Activated CD8-positive, alpha-beta memory T cell treated with anti-CD3 and anti-CD28 coated beads, Interleukin-2, amount 50 U/mL, for 4 hours (primary cell): Measurements from ENCODE around the gene SMARCA4.
"Not testable (repeated sequence)": the region's sequence is repeated elsewhere in the genome, so short reads cannot be mapped to it uniquely, and the experiment has no call there.

Source experiments
- DNase-seq: peaks from one replicate; pipeline ENCODE4 v3.0.0-alpha.2; 2020

Gene SMARCA4

GRCh38 chr19:10929402-10929794 lies 31.4 kb upstream of the SMARCA4 start:
- peak; percentile 16 for DNase-seq

- no peak for DNase-seq
Measured at GRCh38 chr19:10935371-10936059, 25.3 kb upstream of the SMARCA4 start.

GRCh38 chr19:10936661-10937084 lies 24.2 kb upstream of the SMARCA4 start:
- DNase-seq, result no peak

DNA sequence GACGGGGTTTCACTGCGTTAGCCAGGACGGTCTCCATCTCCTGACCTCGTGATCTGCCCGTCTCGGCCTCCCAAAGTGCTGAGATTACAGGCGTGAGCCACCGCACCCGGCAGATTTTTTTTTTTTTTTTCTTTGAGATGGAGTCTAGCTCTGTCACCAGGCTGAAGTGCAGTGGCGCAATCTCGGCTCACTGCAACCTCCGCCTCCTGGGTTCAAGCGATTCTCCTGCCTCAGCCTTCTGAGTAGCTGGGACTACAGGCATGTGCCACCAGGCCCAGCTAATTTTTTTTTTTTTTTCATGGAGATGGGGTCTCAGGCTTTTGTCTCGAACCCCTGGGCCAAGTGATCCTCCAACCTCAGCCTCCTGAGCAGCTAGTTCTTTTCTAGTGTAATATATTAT lies 19.2 kb upstream of the SMARCA4 start:
- not testable (repeated sequence) for DNase-seq

DNA sequence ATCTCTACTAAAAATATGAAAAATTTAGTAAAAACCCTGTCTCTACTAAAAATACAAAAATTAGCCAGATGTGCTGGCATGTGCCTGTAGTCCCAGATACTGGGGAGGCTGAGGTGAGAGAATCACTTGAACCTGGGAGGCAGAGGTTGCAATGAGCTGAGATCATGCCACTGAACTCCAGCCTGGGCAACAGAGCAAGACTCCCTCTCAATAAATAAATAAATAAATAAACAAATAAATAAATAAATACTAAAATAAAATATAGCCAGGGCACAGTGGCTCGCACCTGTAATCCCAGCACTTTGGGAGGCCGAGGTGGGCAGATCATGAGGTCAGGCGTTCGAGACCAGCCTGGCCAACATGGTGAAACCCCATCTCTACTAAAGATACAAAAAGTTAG lies 17.4 kb upstream of the SMARCA4 start:
- not testable (repeated sequence) for DNase-seq

DNA sequence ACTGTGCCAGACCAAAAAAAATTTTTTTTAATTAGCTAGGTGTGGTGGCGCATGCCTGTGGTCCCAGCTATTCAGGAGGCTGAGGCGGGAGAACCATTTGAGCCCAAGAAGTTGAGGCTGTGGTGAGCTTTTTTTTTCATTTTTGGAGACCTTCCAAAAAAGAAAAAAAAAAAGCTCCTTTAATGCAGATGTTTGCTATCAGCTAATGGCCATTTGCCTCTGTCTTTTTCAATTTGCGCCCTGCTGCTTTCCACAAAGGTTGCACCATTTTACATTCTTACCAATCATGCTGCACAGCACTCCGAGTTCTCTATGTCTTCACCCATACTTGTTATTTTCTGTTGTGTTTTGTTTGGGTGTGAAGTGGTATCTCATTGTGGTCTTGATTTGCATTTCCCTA lies 15.6 kb upstream of the SMARCA4 start:
- no peak for DNase-seq

- no peak for DNase-seq
Measured at GRCh38 chr19:10946958-10947657, 13.7 kb upstream of the SMARCA4 start.

DNA sequence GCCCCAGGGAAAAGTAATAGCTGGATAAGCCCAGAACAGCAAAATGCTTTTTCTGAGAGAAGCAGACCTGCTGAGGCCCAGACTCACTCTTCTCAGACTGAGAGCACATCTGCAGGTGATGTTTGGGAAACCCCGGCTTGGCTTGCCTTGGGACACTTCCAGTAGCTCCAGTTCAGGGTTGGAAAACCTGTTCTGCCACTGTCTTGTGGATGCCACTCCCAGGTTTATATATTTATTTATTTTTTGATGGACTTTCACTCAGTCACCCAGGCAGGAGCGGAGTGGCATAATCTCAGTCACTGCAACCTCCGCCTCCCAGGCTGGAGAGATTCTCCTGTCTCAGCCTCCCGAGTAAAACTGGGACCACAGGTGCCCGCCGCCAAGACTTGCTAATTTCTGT lies 8.0 kb upstream of the SMARCA4 start:
- no peak for DNase-seq

GRCh38 chr19:10959277-10959968 lies 1.4 kb upstream of the SMARCA4 start:
- not testable (repeated sequence) for DNase-seq

- DNase-seq, result no peak
Measured at GRCh38 chr19:10961073-10961860, 437 bp downstream of the SMARCA4 start.

DNA sequence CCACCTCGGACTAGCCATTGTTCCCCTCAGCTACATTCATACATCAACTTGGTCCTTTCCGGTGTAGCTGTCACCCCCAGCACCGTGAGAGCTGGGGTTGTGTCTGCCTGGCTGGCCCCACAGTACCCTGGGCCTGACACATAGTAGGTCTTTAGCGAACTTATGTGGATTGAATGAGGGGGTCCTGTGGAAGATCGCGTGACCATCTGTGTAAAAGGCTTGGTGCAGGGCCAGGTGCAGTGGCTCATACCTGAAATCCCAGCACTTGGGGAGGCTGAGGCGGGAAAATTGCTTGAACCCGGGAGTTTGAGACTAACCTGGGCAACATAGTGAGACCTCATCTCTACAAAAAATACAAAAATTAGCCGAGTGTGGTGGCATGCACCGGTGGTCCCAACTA lies 2.0 kb downstream of the SMARCA4 start:
- no peak for DNase-seq

DNA sequence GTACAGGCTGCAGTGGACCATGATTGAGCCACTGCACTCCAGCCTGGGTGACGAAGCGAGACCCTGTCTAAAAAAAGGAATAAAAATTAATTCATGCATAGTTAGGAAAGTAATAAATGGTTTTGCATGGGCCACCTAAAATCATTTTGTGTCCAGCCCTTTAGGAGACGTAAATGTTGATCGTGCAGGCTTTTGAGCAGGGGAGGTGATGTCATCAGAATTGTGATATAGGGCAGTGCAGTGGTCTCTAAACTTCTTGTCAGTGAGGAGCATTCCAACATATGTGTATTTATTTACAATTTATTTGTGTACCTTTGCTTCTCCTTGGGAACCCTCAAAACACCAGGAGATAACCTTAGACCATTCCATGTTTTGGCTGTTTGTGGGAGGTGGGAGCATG lies 3.0 kb downstream of the SMARCA4 start:
- no peak for DNase-seq

- DNase-seq, result no peak
Measured at GRCh38 chr19:10964903-10965302, 4.1 kb downstream of the SMARCA4 start.

GRCh38 chr19:10965398-10965797 lies 4.6 kb downstream of the SMARCA4 start:
- no peak for DNase-seq

- DNase-seq, result no peak
Measured at GRCh38 chr19:10966809-10967208, 6.0 kb downstream of the SMARCA4 start.

DNA sequence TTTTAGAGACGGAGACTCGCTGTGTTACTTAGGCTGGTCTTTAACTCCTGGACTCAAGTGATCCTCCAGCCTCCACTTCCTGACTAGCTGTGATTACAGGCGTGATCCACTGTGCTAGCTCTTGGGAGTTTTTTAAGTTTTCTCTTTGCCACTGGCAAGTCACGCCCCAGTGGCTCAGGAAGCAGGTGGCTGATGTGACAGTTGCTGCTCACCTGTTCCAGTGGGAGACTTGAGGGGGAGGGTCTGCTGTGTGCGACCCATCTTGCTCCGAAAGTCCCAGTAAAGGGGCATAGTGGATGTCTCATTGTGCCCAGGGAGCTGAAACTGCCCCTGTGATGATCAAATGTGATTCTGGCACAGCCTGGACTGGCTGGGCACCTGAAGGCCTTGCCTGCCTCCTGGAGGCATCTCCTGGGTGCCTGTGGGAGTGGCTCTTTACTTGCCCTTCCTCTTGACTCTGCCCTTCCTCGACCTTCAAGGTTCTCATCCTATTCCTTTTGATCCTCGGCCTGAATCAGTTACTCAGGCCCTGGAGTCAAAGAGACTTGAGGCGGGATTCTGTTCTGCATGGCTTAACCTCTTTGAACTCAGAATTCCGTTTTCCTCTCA lies 7.8 kb downstream of the SMARCA4 start:
- no peak for DNase-seq

- no peak for DNase-seq
Measured at GRCh38 chr19:10971107-10971726, 10.4 kb downstream of the SMARCA4 start.

DNA sequence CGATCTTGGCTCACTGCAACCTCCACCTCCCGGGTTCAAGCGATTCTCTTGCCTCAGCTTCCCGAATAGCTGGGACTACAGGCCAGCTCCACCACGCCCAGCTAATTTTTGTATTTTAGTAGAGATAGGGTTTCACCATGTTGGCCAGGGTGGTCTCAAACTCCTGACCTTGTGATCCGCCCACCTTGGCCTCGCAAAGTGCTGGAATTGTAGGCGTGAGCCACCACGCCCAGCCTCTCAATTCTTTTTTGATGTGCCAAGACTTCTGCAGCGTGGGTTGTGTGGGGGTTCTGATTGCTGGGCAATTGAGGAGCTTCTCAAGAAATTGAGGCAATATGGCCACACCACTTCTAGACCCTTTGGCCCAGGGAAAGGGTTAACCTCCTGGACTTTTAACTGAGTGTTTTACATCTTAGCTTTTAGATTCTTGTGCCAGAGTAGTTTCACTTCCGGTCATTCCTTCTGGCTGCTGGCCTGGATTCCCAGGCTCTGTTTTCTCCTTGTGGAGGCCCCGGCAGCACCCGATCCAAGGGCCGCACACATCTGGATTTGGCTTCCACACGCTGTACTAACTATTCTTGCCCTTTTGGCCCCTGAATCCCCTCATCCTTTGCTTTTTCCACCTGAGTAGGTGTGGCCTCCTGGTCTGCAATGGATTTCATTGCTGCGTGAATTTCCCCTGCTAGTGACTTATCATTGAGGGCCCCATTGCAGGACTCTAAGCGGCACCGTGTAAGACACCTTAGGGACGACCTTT lies 14.7 kb downstream of the SMARCA4 start:
- no peak for DNase-seq

DNA sequence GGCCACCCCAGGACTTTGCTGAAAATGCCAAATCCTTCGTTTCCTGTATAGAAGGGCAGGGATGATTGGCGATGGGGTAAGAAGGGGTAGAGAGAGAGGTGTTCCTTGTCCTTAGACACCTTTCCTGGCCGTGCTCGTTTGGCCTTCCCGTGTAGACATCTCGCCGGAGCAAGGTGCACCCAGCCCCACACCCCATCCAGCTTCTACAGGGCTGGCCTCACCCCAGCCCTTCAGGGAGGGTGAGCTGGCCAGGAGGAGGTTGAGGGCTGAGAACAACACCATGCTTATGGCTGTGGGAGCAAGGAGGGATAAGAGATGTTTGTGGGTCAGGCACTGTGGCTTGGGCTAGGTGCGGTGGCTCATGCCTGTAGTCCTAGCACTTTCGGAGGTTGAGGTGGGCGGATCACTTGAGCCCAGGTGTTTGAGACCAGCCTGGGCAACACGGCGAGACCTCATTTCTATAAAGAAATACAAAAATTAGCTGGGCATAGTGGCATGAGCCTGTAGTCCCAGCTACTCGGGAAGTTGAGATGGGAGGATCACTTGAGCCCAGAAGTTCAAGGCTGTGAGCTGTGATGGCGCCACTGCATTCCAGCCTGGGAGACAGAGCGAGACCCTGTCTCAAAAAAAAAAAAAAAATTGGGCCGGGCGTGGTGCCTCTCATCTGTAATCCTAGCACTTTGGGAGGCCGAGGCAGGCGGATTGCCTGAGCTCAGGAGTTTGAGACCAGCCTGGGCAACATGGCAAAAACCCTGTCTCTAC lies 15.5 kb downstream of the SMARCA4 start:
- no peak for DNase-seq

DNA sequence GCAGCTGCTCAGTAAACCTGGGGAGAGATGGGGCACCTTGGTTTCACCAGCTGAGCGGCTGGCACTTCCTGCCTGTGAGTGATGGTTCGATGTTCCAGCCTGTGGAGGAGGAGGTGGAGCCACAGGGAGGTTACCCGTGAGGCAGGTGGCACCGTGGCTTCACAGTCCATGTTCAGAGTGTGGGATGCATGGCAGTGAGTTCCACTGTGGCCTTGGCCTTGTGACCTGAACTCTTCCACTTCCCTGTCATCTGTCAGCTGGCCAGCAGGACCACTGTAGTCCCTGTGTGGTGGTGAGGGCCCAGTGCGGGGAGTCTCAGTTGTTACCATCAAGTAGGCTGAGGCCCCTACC lies 16.9 kb downstream of the SMARCA4 start:
- DNase-seq, result no peak

- DNase-seq, result no peak
Measured at GRCh38 chr19:10979951-10980381, 19.1 kb downstream of the SMARCA4 start.
